IMR-90 (cell line): ENCODE data around the gene CNTLN. TPM values are rescaled to one million over a fixed set of nuclear protein-coding genes. Genes with fewer than 3 reads are reported as not detected.

ENCODE experiments used
- ATAC-seq: fragments of 200-7000 bp; cut with Tn5 transposase; 2 replicates; pipeline ENCODE4 v1.9.1; 2020; ENCODE audit warnings: low read depth, mild to moderate bottlenecking, moderate library complexity
- BruUV-seq: library from RNA; stranded (reverse); fragments of 400-500 nt; replicated peaks from 2 replicates; lab custom pipeline; 2021; lab: Mats Ljungman, UMichigan
- CTCF ChIA-PET: fragments of 300-600 bp; formaldehyde crosslinking; extraction: SDS; loops from one replicate; lab custom pipeline; 2021; ENCODE audit warnings: antibody characterized with exemption; lab: Yijun Ruan, JAX
- POLR2A ChIA-PET: fragments of 300-600 bp; sonication (Branson Sonifier 250); formaldehyde crosslinking; loops from one replicate; lab custom pipeline; 2022; ENCODE audit warnings: antibody characterized with exemption; ENCODE audit not compliant: unreplicated experiment; lab: Charles Lee
- DNase-seq: peaks from one replicate; pipeline ENCODE4 v3.0.0; 2013
- H2AFZ ChIP-seq: replicated peaks from 2 replicates; pipeline ENCODE3; 2013; ENCODE audit warnings: low read length, mild to moderate bottlenecking; ENCODE audit not compliant: poor library complexity
- H2AK5ac ChIP-seq: 2 replicates; pipeline ENCODE4 v1.6.1; 2013; ENCODE audit warnings: low read depth, low read length, inconsistent platforms
- H2AK9ac ChIP-seq: replicated peaks from 2 replicates; pipeline ENCODE3; 2013; ENCODE audit warnings: mild to moderate bottlenecking, low read depth, low read length, moderate library complexity; ENCODE audit not compliant: poor library complexity
- H2BK120ac ChIP-seq: 2 replicates; pipeline ENCODE4 v1.6.1; 2013; ENCODE audit warnings: low read depth, low read length, inconsistent platforms
- H2BK15ac ChIP-seq: 3 replicates; pipeline ENCODE4 v1.6.1; 2013; ENCODE audit warnings: low read depth, low read length, inconsistent platforms
- H2BK20ac ChIP-seq: 2 replicates; pipeline ENCODE4 v1.6.1; 2013; ENCODE audit warnings: low read depth, mild to moderate bottlenecking, inconsistent platforms, low read length, moderate library complexity
- H2BK5ac ChIP-seq: 2 replicates; pipeline ENCODE4 v1.6.1; 2013; ENCODE audit warnings: mild to moderate bottlenecking, low read depth, low read length, inconsistent platforms; ENCODE audit not compliant: poor library complexity, severe bottlenecking
- H3K14ac ChIP-seq: replicated peaks from 2 replicates; pipeline ENCODE4 v1.6.1; 2013; ENCODE audit warnings: low read depth, low read length, inconsistent platforms
- H3K18ac ChIP-seq: 2 replicates; pipeline ENCODE4 v1.6.1; 2013; ENCODE audit warnings: low read depth, low read length, control low read depth
- H3K23ac ChIP-seq: 2 replicates; pipeline ENCODE4 v1.6.1; 2013; ENCODE audit warnings: low read depth, low read length, inconsistent platforms
- H3K27ac ChIP-seq: 2 replicates; pipeline ENCODE4 v1.5.1; 2013; ENCODE audit warnings: mild to moderate bottlenecking, control low read depth, low read length; ENCODE audit not compliant: insufficient read depth
- H3K27me3 ChIP-seq: 2 replicates; pipeline ENCODE4 v1.6.1; 2013; ENCODE audit warnings: low read length; ENCODE audit not compliant: control insufficient read depth, insufficient read depth
- H3K36me3 ChIP-seq: 2 replicates; pipeline ENCODE4 v1.6.1; 2013; ENCODE audit warnings: low read length, mixed read lengths; ENCODE audit not compliant: control insufficient read depth, insufficient read depth
- H3K4ac ChIP-seq: 2 replicates; pipeline ENCODE4 v1.6.1; 2013; ENCODE audit warnings: low read depth, low read length, inconsistent platforms
- H3K4me1 ChIP-seq: 2 replicates; pipeline ENCODE4 v1.6.1; 2013; ENCODE audit warnings: low read length, mixed read lengths; ENCODE audit not compliant: control insufficient read depth, insufficient read depth
- H3K4me2 ChIP-seq: 2 replicates; pipeline ENCODE4 v1.6.1; 2013; ENCODE audit warnings: low read depth, mild to moderate bottlenecking, control low read depth, low read length, moderate library complexity
- H3K4me3 ChIP-seq: 2 replicates; pipeline ENCODE4 v1.5.1; 2013; ENCODE audit warnings: low read depth, mild to moderate bottlenecking, control low read depth, low read length, moderate library complexity; ENCODE audit not compliant: insufficient read depth
- H3K56ac ChIP-seq: 2 replicates; pipeline ENCODE4 v1.6.1; 2013; ENCODE audit warnings: low read length, inconsistent platforms; ENCODE audit not compliant: insufficient read depth; ENCODE audit errors: extremely low read depth
- H3K79me1 ChIP-seq, 2 experiments: 2 replicates each; pipeline ENCODE4 v1.6.1; 2013; ENCODE audit warnings: low read length in 2 of 2, inconsistent platforms in 1 of 2, low read depth in 1 of 2
- H3K9ac ChIP-seq: 2 replicates; pipeline ENCODE4 v1.6.1; 2013; ENCODE audit warnings: low read depth, low read length, control low read depth
- H3K9me1 ChIP-seq: 2 replicates; pipeline ENCODE4 v1.6.1; 2013; ENCODE audit warnings: low read length, inconsistent platforms; ENCODE audit not compliant: insufficient read depth
- H3K9me3 ChIP-seq: 2 replicates; pipeline ENCODE4 v1.6.1; 2013; ENCODE audit warnings: low read length; ENCODE audit not compliant: control insufficient read depth, insufficient read depth
- H4K20me1 ChIP-seq: 2 replicates; pipeline ENCODE4 v1.6.1; 2013; ENCODE audit warnings: low read length, inconsistent platforms; ENCODE audit not compliant: insufficient read depth
- H4K5ac ChIP-seq: 2 replicates; pipeline ENCODE4 v1.6.1; 2013; ENCODE audit warnings: mild to moderate bottlenecking, low read depth, low read length, control low read depth
- H4K8ac ChIP-seq, 2 experiments: 2 replicates each; pipeline ENCODE4 v1.6.1; 2013; ENCODE audit warnings: low read depth in 2 of 2, low read length in 2 of 2, control low read depth in 1 of 2, inconsistent platforms in 1 of 2
- H4K91ac ChIP-seq: 2 replicates; pipeline ENCODE4 v1.6.1; 2013; ENCODE audit warnings: low read depth, low read length, inconsistent platforms; ENCODE audit not compliant: insufficient read depth
- BHLHE40 ChIP-seq: fragments of 150-350 bp; IDR thresholded peaks from 2 replicates; pipeline ENCODE4 v1.6.1; 2016; ENCODE audit warnings: mild to moderate bottlenecking, low read depth, low read length
- CEBPB ChIP-seq: IDR thresholded peaks from 2 replicates; pipeline ENCODE4 v1.6.1; 2012; ENCODE audit warnings: low read depth, low read length, improper control_type of control experiment
- CHD1 ChIP-seq: IDR thresholded peaks from 2 replicates; pipeline ENCODE4 v1.6.1; 2012; ENCODE audit warnings: low read depth, low read length, improper control_type of control experiment
- CTCF ChIP-seq: conservative IDR thresholded peaks from 2 replicates; pipeline ENCODE4 v1.5.1; 2012; ENCODE audit warnings: mild to moderate bottlenecking, low read depth, low read length, improper control_type of control experiment
- FOS ChIP-seq: fragments of 150-350 bp; IDR thresholded peaks from 2 replicates; pipeline ENCODE4 v1.6.1; 2016; ENCODE audit warnings: low read depth, low read length
- MAFK ChIP-seq: IDR thresholded peaks from 2 replicates; pipeline ENCODE4 v1.6.1; 2012; ENCODE audit warnings: low read depth, low read length, improper control_type of control experiment
- MAZ ChIP-seq: IDR thresholded peaks from 2 replicates; pipeline ENCODE4 v1.6.1; 2012; ENCODE audit warnings: low read depth, mild to moderate bottlenecking, low read length, improper control_type of control experiment, moderate library complexity, borderline replicate concordance
- MXI1 ChIP-seq: IDR thresholded peaks from 2 replicates; pipeline ENCODE4 v1.6.1; 2012; ENCODE audit warnings: low read depth, mild to moderate bottlenecking, low read length, moderate library complexity, borderline replicate concordance
- RAD21 ChIP-seq: IDR thresholded peaks from 2 replicates; pipeline ENCODE4 v1.6.1; 2012; ENCODE audit warnings: low read length, improper control_type of control experiment
- RCOR1 ChIP-seq: IDR thresholded peaks from 2 replicates; pipeline ENCODE4 v1.6.1; 2012; ENCODE audit warnings: mild to moderate bottlenecking, low read length, improper control_type of control experiment; ENCODE audit not compliant: insufficient replicate concordance
- RFX5 ChIP-seq: IDR thresholded peaks from 2 replicates; pipeline ENCODE4 v1.8.0; 2012; ENCODE audit warnings: low read depth, mild to moderate bottlenecking, low read length, moderate library complexity
- SMC3 ChIP-seq: fragments of 150-350 bp; IDR thresholded peaks from 2 replicates; pipeline ENCODE4 v1.6.1; 2016; ENCODE audit warnings: low read depth, mild to moderate bottlenecking, antibody characterized with exemption, low read length, moderate library complexity
- WGBS, 2 experiments: methylation state at CpG; one replicate each; pipeline versions ENCODE4 v1.1.5 to v1.1.7; 2013; ENCODE audit warnings: missing lambda C conversion rate in 2 of 2; ENCODE audit not compliant: insufficient read length in 1 of 2; ENCODE audit errors: extremely low coverage in 2 of 2; 5-methylcytosine and 5-hydroxymethylcytosine counted together
- dilution Hi-C: fragments of 300-500 bp; cut with HindIII; formaldehyde crosslinking; loops from one replicate; pipeline ENCODE4 v1.14.3; 2018; ENCODE audit warnings: low sequenced_read_pairs; ENCODE audit not compliant: unreplicated experiment
- in situ Hi-C: fragments of 300-500 bp; cut with MboI; formaldehyde crosslinking; loops from 3 replicates; pipeline ENCODE4 v1.14.3; 2019; ENCODE audit warnings: low sequenced_read_pairs, inconsistent platforms, mixed read lengths
- intact Hi-C: fragments of 100-400 bp; cut with micrococcal nuclease; formaldehyde crosslinking; loops from 2 replicates; pipeline ENCODE4 v1.10.0; 2022
- polyA plus RNA-seq, 3 experiments: library from polyadenylated mRNA; depleted of rRNA; stranded (reverse); fragments of >200 nt; gene quantifications; 2 replicates each; pipeline ENCODE4 v1.2.3, GENCODE V29; 2012; ENCODE audit warnings: low replicate concordance in 1 of 3
- total RNA-seq: library from RNA; depleted of rRNA; stranded (reverse); fragments of >200 nt; gene quantifications from 2 replicates; pipeline ENCODE4 v1.2.3, GENCODE V29; 2012
- TF ChIP-seq, protein P1 (sequence below): fragments of 150-350 bp; IDR thresholded peaks from 2 replicates; pipeline ENCODE4 v1.6.1; 2016; ENCODE audit warnings: low read depth, mild to moderate bottlenecking, low read length, moderate library complexity, borderline replicate concordance
- TF ChIP-seq, protein P2 (sequence below): fragments of 150-350 bp; IDR thresholded peaks from 2 replicates; pipeline ENCODE4 v1.6.1; 2017; ENCODE audit warnings: mild to moderate bottlenecking, antibody characterized with exemption, low read length, low read depth

CNTLN gene
- total and polyA plus RNA-seq, 2 of the 4 experiments (the other 2 are of a cell fraction), result 3.8 to 5.9 TPM

- Histone ChIP-seq H3K18ac (no peak overlapping the region), H3K36me3 (no peaks in the 10 kb centered on the region), H2BK15ac (no peak overlapping the region), H4K8ac (no peak overlapping the region), H4K91ac (no peak overlapping the region), H2AK9ac (no peak overlapping the region), H4K20me1 (no peaks in the 10 kb centered on the region), H3K27me3 (peaks cover 2% of the 10 kb centered on the region; the same call in 1 of the 2 replicates), H3K23ac (no peak overlapping the region), H2AK5ac (no peak overlapping the region), H2AFZ (no peak overlapping the region), H2BK120ac (no peak overlapping the region), H2BK20ac (no peak overlapping the region), H3K9ac (no peak overlapping the region), H3K9me3 (no peaks in the 10 kb centered on the region), H3K27ac (no peak overlapping the region), H3K4me3 (no peak overlapping the region), H3K4me2 (no peak overlapping the region), H3K14ac (no peak overlapping the region), H3K9me1 (no peaks in the 10 kb centered on the region), H3K79me1 (no peaks in the 10 kb centered on the region), H3K56ac (no peak overlapping the region), H3K4ac (no peak overlapping the region), H4K5ac (no peak overlapping the region), H3K4me1 (no peaks in the 10 kb centered on the region), H2BK5ac (no peak overlapping the region)
- in situ Hi-C loops, result loop anchor here (5.0 to 25.0 kb wide), 3 partner anchors 272 to 1502 kb away; partner anchors contain the start of genes RRAGA and SAXO1
- intact Hi-C loops, result no loop called here
- DNase-seq (no peak), ATAC-seq (no peak)
- TF ChIP-seq MAFK (no peak), BHLHE40 (no peak), SMC3 (no peak), CHD1 (no peak), FOS (no peak), RFX5 (no peak), RAD21 (no peak), RCOR1 (no peak), CEBPB (no peak), MAZ (no peak), MXI1 (no peak), CTCF (no peak)
- TF ChIP-seq, protein P1, sequence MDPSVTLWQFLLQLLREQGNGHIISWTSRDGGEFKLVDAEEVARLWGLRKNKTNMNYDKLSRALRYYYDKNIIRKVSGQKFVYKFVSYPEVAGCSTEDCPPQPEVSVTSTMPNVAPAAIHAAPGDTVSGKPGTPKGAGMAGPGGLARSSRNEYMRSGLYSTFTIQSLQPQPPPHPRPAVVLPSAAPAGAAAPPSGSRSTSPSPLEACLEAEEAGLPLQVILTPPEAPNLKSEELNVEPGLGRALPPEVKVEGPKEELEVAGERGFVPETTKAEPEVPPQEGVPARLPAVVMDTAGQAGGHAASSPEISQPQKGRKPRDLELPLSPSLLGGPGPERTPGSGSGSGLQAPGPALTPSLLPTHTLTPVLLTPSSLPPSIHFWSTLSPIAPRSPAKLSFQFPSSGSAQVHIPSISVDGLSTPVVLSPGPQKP, result no peak
- TF ChIP-seq, protein P2, sequence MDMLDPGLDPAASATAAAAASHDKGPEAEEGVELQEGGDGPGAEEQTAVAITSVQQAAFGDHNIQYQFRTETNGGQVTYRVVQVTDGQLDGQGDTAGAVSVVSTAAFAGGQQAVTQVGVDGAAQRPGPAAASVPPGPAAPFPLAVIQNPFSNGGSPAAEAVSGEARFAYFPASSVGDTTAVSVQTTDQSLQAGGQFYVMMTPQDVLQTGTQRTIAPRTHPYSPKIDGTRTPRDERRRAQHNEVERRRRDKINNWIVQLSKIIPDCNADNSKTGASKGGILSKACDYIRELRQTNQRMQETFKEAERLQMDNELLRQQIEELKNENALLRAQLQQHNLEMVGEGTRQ, result no peak
- no TSS peak for BruUV-seq
- 100% methylated on average over 1 of the region's 3 CpGs; no CpG with 5 or more reads in 1 of the 2 experiments for WGBS, 2 experiments
- ChIA-PET CTCF (no interaction called here), POLR2A (no interaction called here)
- dilution Hi-C loops, result loop anchor here (25.0 kb wide), 1 partner anchor 252 kb away; no protein-coding TSS in a partner anchor
Measured at GRCh38 chr9:17535176-17535575, 400.3 kb downstream of the CNTLN start.
